HepG2 (cell line): ENCODE measurements around the gene NAE1. TPM values are rescaled to one million over a fixed set of nuclear protein-coding genes. Genes with fewer than 3 reads are reported as not detected.

ENCODE experiments used
- CBFB ChIP-seq: sonication (generic); formaldehyde crosslinking; IDR thresholded peaks from 2 replicates; pipeline ENCODE4 v1.4.0; 2020; ENCODE audit warnings: missing genetic modification reagents
- GFI1 ChIP-seq: sonication (generic); formaldehyde crosslinking; IDR thresholded peaks from 2 replicates; pipeline ENCODE4 v1.5.0; 2020; ENCODE audit warnings: missing genetic modification reagents, mild to moderate bottlenecking, borderline replicate concordance
- KAT8 ChIP-seq: IDR thresholded peaks from 2 replicates; pipeline ENCODE4 v1.6.1; 2016; ENCODE audit warnings: missing genetic modification reagents, missing compliant biosample characterization
- KDM4B ChIP-seq: sonication (generic); formaldehyde crosslinking; IDR thresholded peaks from 2 replicates; pipeline ENCODE4 v1.4.0; 2020; ENCODE audit warnings: missing genetic modification reagents
- POLR2AphosphoS2 ChIP-seq: IDR thresholded peaks from 2 replicates; pipeline ENCODE4 v1.6.1; 2011; ENCODE audit warnings: low read depth, low read length, improper control_type of control experiment
- SOX6 ChIP-seq, 2 experiments: fragments of 450-650 bp in 1 of 2; sonication (generic) in 1 of 2; formaldehyde crosslinking in 1 of 2; IDR thresholded peaks; 2 replicates each; pipeline versions ENCODE4 v1.4.0 to v1.6.1; 2017 to 2020; ENCODE audit warnings: antibody characterized with exemption in 1 of 2, mild to moderate bottlenecking in 1 of 2, missing genetic modification reagents in 1 of 2
- ZNF546 ChIP-seq: sonication (generic); formaldehyde crosslinking; conservative IDR thresholded peaks from 2 replicates; pipeline ENCODE4 v1.8.1; 2023; ENCODE audit warnings: mild to moderate bottlenecking, missing genetic modification reagents
- ZNF775 ChIP-seq: sonication (generic); formaldehyde crosslinking; IDR thresholded peaks from 2 replicates; pipeline ENCODE4 v1.4.0; 2020; ENCODE audit warnings: missing genetic modification reagents, mild to moderate bottlenecking, moderate library complexity, borderline replicate concordance
- polyA plus RNA-seq, 8 experiments: library from polyadenylated mRNA; depleted of rRNA in 3 of 8; stranded (reverse) in 7 of 8; unstranded in 1 of 8; fragments of >200 nt; fragmentation: Illumina TruSeq in 4 of 8; extraction: Trizol in 4 of 8; gene quantifications; 2 replicates each; pipeline versions ENCODE4 v1.2.1 to v1.2.3, GENCODE V29; 2011 to 2016; ENCODE audit warnings: low read depth in 4 of 8, missing spikeins in 1 of 8, mixed read lengths in 1 of 8; ENCODE audit not compliant: insufficient read depth in 1 of 8
- total RNA-seq, 5 experiments: library from RNA; depleted of rRNA; stranded (reverse); fragments of >200 nt; fragmentation: Illumina TruSeq; extraction: Trizol; gene quantifications; 2 replicates each; pipeline ENCODE4 v1.2.3, GENCODE V29; 2016; ENCODE audit warnings: low read depth in 1 of 5
- TF ChIP-seq, protein P1 (sequence below): sonication (generic); formaldehyde crosslinking; IDR thresholded peaks from 2 replicates; pipeline ENCODE4 v1.4.0; 2020; ENCODE audit warnings: missing genetic modification reagents
- TF ChIP-seq, protein P2 (sequence below): sonication (generic); formaldehyde crosslinking; IDR thresholded peaks from 2 replicates; pipeline ENCODE4 v1.4.0; 2020; ENCODE audit warnings: low read depth, missing genetic modification reagents
- TF ChIP-seq, protein P3 (sequence below): sonication (generic); formaldehyde crosslinking; conservative IDR thresholded peaks from 2 replicates; pipeline ENCODE4 v1.8.0; 2022; ENCODE audit warnings: low read depth, missing genetic modification reagents

The NAE1 gene
- total and polyA plus RNA-seq, 2 of the 13 experiments (the other 11 are each of a cell fraction or from before 2014, with no cell fraction given) = 95.7 to 206 TPM

DNA sequence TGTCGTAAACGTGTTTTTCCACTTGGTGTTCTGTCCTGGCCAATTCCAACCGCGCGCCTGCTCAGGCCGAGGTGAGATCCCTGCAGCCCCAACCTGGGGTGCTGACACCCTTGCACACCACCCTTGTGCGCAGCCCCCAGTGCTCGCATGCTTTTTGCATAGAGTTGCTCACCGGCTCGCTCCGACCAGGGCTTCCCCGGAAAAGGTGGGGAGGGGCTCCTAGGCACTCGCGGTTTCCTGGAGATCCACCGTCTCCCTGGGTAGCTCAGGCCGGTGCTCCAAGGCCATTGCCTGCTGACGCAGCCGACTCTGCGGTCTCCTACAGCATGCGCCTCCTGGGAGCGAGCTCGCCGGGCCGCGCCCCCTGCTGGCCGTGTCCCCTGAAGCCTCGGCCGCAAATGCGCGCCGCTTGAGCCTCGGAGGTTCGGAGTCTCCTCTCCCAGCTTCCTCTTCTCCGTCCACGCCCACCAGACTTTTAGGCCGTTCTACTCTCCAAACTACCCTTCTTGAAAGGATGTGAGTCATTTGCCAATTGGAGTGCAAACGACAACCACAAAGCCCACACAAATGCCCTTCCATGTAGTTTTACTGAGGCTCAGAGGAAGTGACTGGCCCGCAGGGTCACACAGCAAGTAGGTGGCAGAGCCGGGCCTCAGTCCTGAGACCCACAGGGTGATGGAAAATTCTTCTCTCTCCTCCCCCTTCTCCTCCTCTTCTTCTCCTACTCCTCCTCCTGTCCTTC lies 42.3 kb upstream of the NAE1 start (continued):
- TF ChIP-seq, protein P1, sequence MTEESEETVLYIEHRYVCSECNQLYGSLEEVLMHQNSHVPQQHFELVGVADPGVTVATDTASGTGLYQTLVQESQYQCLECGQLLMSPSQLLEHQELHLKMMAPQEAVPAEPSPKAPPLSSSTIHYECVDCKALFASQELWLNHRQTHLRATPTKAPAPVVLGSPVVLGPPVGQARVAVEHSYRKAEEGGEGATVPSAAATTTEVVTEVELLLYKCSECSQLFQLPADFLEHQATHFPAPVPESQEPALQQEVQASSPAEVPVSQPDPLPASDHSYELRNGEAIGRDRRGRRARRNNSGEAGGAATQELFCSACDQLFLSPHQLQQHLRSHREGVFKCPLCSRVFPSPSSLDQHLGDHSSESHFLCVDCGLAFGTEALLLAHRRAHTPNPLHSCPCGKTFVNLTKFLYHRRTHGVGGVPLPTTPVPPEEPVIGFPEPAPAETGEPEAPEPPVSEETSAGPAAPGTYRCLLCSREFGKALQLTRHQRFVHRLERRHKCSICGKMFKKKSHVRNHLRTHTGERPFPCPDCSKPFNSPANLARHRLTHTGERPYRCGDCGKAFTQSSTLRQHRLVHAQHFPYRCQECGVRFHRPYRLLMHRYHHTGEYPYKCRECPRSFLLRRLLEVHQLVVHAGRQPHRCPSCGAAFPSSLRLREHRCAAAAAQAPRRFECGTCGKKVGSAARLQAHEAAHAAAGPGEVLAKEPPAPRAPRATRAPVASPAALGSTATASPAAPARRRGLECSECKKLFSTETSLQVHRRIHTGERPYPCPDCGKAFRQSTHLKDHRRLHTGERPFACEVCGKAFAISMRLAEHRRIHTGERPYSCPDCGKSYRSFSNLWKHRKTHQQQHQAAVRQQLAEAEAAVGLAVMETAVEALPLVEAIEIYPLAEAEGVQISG (CRISPR knock-in tag) = peak; percentile 85
- TF ChIP-seq, protein P2, sequence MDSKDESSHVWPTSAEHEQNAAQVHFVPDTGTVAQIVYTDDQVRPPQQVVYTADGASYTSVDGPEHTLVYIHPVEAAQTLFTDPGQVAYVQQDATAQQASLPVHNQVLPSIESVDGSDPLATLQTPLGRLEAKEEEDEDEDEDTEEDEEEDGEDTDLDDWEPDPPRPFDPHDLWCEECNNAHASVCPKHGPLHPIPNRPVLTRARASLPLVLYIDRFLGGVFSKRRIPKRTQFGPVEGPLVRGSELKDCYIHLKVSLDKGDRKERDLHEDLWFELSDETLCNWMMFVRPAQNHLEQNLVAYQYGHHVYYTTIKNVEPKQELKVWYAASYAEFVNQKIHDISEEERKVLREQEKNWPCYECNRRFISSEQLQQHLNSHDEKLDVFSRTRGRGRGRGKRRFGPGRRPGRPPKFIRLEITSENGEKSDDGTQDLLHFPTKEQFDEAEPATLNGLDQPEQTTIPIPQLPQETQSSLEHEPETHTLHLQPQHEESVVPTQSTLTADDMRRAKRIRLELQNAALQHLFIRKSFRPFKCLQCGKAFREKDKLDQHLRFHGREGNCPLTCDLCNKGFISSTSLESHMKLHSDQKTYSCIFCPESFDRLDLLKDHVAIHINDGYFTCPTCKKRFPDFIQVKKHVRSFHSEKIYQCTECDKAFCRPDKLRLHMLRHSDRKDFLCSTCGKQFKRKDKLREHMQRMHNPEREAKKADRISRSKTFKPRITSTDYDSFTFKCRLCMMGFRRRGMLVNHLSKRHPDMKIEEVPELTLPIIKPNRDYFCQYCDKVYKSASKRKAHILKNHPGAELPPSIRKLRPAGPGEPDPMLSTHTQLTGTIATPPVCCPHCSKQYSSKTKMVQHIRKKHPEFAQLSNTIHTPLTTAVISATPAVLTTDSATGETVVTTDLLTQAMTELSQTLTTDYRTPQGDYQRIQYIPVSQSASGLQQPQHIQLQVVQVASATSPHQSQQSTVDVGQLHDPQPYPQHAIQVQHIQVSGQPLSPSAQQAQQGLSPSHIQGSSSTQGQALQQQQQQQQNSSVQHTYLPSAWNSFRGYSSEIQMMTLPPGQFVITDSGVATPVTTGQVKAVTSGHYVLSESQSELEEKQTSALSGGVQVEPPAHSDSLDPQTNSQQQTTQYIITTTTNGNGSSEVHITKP = no peak; the same call in 1 of the 2 replicates
- no peak for TF ChIP-seq GFI1 (CRISPR knock-in tag)
- no peak for TF ChIP-seq POLR2AphosphoS2
- no peak for TF ChIP-seq SOX6 (IDR thresholded peaks at IDR 0.05)
- TF ChIP-seq SOX6 (CRISPR knock-in tag; IDR thresholded peaks at IDR 0.05) = peak; percentile 66
- TF ChIP-seq KDM4B (CRISPR knock-in tag) = 0 out of 2 replicates have a peak, but pooled peaks have one; percentile 46
- TF ChIP-seq ZNF546 (CRISPR knock-in tag) = no peak
- TF ChIP-seq KAT8 = peak; percentile 72; the same call in 1 of the 2 replicates
- no peak for TF ChIP-seq ZNF775 (CRISPR knock-in tag)
- peak; percentile 78 for TF ChIP-seq CBFB
- TF ChIP-seq, protein P3, sequence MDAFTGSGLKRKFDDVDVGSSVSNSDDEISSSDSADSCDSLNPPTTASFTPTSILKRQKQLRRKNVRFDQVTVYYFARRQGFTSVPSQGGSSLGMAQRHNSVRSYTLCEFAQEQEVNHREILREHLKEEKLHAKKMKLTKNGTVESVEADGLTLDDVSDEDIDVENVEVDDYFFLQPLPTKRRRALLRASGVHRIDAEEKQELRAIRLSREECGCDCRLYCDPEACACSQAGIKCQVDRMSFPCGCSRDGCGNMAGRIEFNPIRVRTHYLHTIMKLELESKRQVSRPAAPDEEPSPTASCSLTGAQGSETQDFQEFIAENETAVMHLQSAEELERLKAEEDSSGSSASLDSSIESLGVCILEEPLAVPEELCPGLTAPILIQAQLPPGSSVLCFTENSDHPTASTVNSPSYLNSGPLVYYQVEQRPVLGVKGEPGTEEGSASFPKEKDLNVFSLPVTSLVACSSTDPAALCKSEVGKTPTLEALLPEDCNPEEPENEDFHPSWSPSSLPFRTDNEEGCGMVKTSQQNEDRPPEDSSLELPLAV (CRISPR knock-in tag) = no peak
